T-helper 1 cell treated with Interleukin-12 subunit alpha and Interleukin-12 subunit beta and Interleukin-4 antibody, amounts not matched to agents 30 ng/mL and 1 ng/mL, for 36 hours (primary cell): ENCODE results near the gene MBNL2. TPM values are rescaled to one million over a fixed set of nuclear protein-coding genes. Genes with fewer than 3 reads are reported as not detected.

Experiments
- intact Hi-C: fragments of 100-400 bp; cut with micrococcal nuclease; formaldehyde crosslinking; loops from one replicate; pipeline ENCODE4 v1.15.1; 2024
- total RNA-seq: library from RNA; stranded (reverse); gene quantifications from 2 replicates; pipeline ENCODE4 v1.2.3, GENCODE V29; 2022

The MBNL2 gene
- total RNA-seq, 1 donor from 2014 or later = 12.4 TPM

DNA sequence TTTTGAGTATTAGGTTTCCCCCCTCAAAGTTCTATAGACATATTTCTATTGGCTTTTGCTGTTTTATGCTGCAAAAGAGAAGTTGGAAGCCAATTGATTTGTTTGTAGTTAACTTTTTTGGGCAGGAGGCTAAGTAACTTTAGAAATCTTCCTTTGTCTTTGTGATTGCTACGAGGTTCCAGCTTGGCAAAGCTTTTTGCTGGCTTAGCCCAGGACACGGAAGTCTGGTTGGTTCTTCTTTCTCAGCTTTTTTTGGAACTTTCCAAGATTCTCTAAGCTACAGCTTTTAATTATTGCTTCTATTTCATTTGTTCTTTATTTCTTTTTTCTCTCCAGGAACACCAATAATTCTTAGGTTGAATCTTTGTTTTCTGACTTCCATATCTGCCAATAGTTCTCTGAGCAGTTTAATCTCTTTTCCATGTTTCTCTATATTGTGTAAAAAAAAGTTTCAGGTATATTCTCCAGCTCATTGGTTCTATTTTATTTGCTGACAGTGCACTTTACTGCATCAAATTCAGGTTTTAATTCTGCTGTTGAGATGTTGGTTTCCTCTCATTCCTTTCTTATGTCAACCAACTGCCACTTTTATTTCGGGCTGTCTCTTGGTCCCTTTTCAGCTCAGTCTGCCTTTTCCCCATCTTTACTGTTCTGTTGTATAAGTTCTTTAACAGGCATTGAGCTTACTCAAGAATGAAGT lies 27.8 kb downstream of the MBNL2 start:
- intact Hi-C loops = no loop called here

DNA sequence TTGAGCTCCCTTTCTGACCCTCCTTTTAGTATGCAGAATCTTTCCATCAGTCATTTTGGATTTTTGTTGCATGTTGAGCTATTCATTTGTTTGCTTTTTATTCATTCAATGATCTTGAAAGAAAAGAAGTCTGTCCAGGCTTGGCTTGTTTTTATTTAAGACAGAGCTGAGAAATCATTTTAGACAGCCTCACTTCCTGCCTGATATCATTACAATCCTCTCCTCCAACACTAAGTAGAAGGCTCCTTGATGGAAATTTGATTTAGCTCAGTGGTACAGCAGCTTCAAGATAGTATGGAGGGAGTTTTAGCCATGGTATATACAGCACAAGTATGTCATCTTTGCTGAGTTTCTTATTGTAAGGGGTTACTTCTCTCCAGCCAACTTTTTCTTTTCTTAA lies 28.4 kb downstream of the MBNL2 start:
- intact Hi-C loops = no loop called here

GRCh38 chr13:97252735-97253134 lies 30.6 kb downstream of the MBNL2 start:
- intact Hi-C loops = no loop called here

GRCh38 chr13:97253581-97254293 lies 31.6 kb downstream of the MBNL2 start:
- intact Hi-C loops = no loop called here

- intact Hi-C loops = loop anchor here (5.0 kb wide), 2 partner anchors 37 to 87 kb away; no protein-coding TSS in a partner anchor
These were observed 32.7 kb downstream of the MBNL2 start for GRCh38 chr13:97254816-97255215.

GRCh38 chr13:97255515-97256021 lies 33.4 kb downstream of the MBNL2 start:
- intact Hi-C loops = loop anchor here (5.0 kb wide), 2 partner anchors 37 to 87 kb away; no protein-coding TSS in a partner anchor

GRCh38 chr13:97256343-97256783 lies 34.2 kb downstream of the MBNL2 start:
- intact Hi-C loops = loop anchor here (5.0 kb wide), 2 partner anchors 36 to 86 kb away; no protein-coding TSS in a partner anchor

- intact Hi-C loops = loop anchor here (5.0 kb wide), 2 partner anchors 35 to 85 kb away; no protein-coding TSS in a partner anchor
These were observed 35.2 kb downstream of the MBNL2 start for GRCh38 chr13:97257228-97257755.

GRCh38 chr13:97257800-97258799 lies 36.0 kb downstream of the MBNL2 start:
- intact Hi-C loops = loop anchor here (1.0 to 5.0 kb wide), 3 partner anchors 32 to 84 kb away; no protein-coding TSS in a partner anchor

DNA sequence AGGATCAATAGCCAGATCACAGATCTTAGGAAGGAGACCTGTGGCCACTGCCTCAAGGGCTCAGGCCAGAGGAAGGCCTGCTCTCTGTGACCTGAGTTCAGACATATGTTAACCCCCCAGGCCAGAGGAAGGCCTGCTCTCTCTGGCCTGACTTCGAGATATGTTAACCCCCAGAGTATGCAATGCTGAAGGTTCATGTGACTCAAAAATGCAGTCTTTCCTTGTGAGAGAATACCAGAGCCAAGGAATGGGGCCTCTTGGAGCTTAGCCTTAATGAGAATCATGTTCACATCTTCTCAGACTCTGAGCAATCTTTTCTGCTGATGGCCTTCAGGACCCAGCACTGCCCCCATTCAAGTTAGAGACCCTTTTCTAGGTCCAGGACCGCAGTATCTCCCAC lies 36.7 kb downstream of the MBNL2 start:
- intact Hi-C loops = loop anchor here (1.0 to 5.0 kb wide), 3 partner anchors 32 to 84 kb away; no protein-coding TSS in a partner anchor

DNA sequence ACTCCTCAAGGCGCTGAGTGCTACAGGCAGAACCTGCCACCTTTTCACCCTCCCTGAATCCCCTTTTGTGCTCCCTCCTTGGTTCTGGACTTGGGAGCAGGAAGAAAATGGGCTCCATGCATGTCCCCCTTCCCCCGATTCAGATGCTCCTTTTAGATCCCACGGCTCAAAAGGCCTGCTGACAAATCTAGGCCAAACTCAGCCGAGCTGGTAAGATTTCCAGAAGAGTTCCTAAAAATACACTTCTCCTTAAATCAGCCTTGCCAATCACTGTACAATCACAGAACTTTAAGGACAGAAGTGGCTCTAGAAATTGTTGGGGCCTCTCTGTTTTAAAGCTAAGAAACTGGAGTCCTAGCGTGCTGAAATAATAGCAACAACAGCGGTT lies 37.3 kb downstream of the MBNL2 start:
- intact Hi-C loops = loop anchor here (5.0 kb wide), 2 partner anchors 33 to 83 kb away; no protein-coding TSS in a partner anchor

DNA sequence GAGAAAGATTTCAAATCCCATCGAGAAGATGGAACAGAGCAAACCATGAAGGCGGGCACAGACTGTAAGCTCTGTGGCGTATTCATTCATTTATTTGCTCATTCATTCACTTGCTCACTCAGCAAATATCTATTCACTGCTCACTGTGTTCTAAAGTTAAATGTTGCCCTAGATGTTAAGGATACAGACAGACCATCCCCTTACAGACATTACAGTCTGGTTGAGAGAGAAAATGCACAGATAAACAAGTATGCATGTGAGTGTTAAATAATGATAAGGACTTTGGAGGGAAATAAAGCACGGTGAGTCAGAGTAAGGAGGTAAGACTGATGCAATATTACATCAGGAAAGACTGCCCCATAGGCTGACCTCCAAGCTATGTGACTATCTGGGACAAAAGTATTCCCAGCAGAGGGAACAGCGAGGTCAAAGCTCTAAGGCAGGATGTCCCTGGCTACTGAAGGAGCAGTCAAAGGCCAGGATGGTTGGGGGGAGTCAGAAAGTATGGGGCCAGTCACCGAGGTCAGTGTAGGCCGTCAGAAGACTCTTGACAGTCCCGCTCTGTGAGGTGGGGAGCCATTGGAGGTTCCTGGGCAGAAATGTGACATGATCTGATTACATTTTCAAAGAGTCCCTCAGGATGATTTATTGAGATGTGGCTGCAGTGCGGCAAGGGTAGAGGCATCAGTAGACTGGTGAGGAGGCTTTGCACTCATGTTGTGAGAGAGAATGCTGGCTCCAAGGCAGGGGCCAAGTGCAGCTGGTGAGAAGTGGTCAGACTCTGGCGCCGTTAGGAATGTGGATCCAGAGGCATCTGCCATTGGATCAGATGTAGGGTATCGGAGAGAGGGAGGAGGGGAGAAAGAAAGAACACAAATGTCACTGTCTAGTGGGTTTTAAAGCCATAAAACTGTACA lies 37.9 kb downstream of the MBNL2 start:
- intact Hi-C loops = loop anchor here (5.0 kb wide), 2 partner anchors 32 to 82 kb away; no protein-coding TSS in a partner anchor

DNA sequence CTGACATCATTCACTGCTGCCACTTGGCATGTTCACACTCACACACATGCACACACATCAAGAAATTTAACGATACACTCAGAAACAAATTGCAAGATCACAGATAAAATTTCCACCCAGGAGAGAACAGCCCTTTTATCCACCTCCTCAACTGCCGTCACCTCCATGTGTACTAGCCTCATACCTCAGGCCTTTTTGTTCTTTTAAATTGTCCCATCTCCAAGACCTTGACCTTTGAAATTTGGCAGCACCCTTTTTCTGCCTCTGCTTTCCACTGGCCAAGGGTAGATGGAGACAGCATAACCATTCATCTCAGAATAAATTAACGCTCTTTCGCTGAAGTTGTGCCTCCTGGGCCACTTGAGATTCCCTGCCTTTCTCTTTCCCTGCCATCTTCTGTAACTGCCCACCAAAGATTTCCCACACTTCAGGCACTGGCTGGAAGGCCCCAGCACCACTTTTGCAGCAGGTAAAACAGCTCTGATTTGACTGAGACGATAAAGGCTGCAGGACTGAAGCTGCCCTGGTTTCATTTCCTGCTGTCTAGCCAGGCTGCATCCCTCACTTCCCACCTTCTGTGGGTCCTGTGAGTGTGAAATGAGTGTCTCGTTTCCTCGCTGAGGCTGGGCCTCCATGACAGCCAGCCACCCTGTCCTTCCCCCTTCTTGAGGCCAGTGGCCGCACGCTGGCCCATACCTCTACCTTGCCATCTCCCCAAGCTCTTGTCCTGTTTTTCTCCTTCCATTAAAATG lies 39.3 kb downstream of the MBNL2 start:
- intact Hi-C loops = no loop called here

- intact Hi-C loops = no loop called here
These were observed 39.9 kb downstream of the MBNL2 start for GRCh38 chr13:97262058-97262457.

- intact Hi-C loops = no loop called here
These were observed 41.0 kb downstream of the MBNL2 start for GRCh38 chr13:97263160-97263559.

DNA sequence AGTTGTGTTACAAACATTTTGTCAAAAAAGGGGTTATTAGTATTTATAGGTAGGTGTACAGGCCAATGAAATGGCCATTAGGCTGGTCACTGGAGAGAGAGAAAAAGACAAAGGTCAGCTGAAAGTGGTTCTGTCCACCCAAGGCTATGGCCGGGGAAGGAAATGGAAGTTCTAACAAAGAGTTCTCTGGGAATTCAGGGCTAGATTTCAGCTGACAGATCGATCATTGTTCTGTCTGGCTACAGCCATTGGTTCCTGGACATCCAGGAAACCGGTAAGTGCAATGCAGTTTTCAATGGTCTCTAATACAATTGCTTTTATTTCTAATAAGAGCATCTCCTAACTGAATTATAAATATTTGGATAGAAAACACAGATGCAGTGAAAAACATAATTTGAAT lies 42.5 kb downstream of the MBNL2 start:
- intact Hi-C loops = no loop called here

DNA sequence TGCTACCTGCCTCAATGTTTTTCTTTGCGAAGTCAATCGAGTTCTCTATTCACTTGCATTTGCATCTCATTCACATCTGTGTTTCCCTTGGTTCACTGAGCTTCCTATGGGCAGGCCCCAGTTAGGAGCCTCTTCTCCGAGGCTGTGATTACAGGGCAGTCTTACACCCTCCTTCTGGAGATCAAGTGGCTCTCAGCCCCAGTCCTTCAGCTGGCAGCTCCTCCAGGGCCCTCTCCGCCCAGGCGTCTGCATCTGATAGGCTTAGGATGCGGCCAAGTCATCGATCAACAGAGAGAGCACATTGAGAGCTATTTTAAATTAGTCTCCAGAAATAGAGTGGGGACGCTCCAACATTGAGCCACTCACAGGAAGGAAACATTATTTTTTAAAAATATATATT lies 44.2 kb downstream of the MBNL2 start:
- intact Hi-C loops = no loop called here

DNA sequence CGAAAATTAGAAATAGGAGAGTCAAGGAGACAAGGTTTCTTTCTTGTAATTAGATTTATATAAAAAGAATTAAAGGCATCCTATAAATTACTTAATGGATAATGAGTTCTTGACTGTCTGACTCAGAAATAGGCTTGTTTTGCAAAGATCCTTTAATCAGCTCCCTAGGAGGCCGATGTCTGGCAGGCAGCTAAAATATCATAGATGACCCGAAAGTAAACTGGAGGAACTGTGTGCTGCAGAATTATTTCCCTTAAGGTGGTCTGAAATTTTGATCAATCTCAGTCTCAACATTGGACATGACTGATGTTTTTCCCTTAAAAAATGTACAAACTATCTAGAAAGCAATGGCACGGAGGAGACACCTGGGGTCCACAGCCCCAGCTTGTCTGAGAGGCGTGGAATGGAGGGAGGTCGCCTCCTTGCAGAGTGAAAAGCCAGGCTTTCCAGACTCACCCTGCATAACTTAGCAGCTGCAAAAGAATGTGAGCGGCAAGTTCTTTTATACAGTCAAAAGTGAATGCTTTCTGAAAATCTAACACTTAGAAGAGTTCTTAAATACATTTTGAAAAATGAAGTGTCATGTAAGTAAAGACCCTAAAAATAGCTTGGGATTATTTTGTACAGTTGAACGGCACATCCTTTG lies 44.8 kb downstream of the MBNL2 start:
- intact Hi-C loops = no loop called here
